Gastrocnemius medialis (tissue), 4 donors: Measurements from ENCODE around the gene CCNJ. TPM values are rescaled to one million over a fixed set of nuclear protein-coding genes. Genes with fewer than 3 reads are reported as not detected.

Experiments
- ATAC-seq, 2 donors: fragments of 150-250 bp; one replicate each; pipeline ENCODE4 v1.9.1; 2016
- DNase-seq, 2 donors: peaks; one replicate each; pipeline ENCODE4 v3.0.0-alpha.2; 2019
- H3K27ac ChIP-seq, 4 donors: fragments of 200-600 bp; sonication (generic); 1 replicate in 1 of 4; 2 replicates in 3 of 4; pipeline ENCODE4 v1.5.1; 2016 to 2018; ENCODE audit warnings: mild to moderate bottlenecking in 2 of 4, moderate library complexity in 1 of 4
- H3K27me3 ChIP-seq, 3 donors: fragments of 200-600 bp; sonication (generic) in 2 of 3; 1 replicate in 1 of 3; 2 replicates in 2 of 3; pipeline versions ENCODE4 v1.5.1 to v1.6.0; 2016 to 2019; ENCODE audit warnings: mild to moderate bottlenecking in 1 of 3, moderate library complexity in 1 of 3
- H3K36me3 ChIP-seq, 2 donors: fragments of 200-600 bp; sonication (generic) in 1 of 2; one replicate each; pipeline ENCODE4 v1.5.1; 2017 to 2018
- H3K4me1 ChIP-seq, 2 donors: fragments of 200-600 bp; sonication (generic) in 1 of 2; one replicate each; pipeline ENCODE4 v1.5.1; 2016 to 2017; ENCODE audit warnings: mild to moderate bottlenecking in 2 of 2
- H3K4me3 ChIP-seq, 4 donors: fragments of 200-600 bp; sonication (generic) in 3 of 4; 1 replicate in 1 of 4; 2 replicates in 3 of 4; pipeline ENCODE4 v1.5.1; 2016 to 2019; ENCODE audit warnings: mild to moderate bottlenecking in 2 of 4
- H3K9me3 ChIP-seq, 3 donors: fragments of 200-600 bp; sonication (generic) in 2 of 3; 1 replicate in 1 of 3; 2 replicates in 2 of 3; pipeline ENCODE4 v1.5.1; 2016 to 2019
- CTCF ChIP-seq, 5 experiments: fragments of 450-650 bp in 3 of 5; fragments of 200-600 bp in 2 of 5; sonication (generic) in 2 of 5; IDR thresholded peaks in 4 of 5; conservative IDR thresholded peaks in 1 of 5; 1 replicate in 4 of 5; 2 replicates in 1 of 5; pipeline ENCODE4 v1.5.1; 2016 to 2019; ENCODE audit warnings: antibody characterized with exemption in 5 of 5, mild to moderate bottlenecking in 3 of 5, moderate library complexity in 3 of 5
- POLR2A ChIP-seq, 2 donors: fragments of 450-650 bp; IDR thresholded peaks; one replicate each; pipeline ENCODE4 v1.6.1; 2017; ENCODE audit warnings: antibody characterized with exemption in 2 of 2, mild to moderate bottlenecking in 2 of 2, moderate library complexity in 2 of 2
- in situ Hi-C, 4 donors: fragments of 200-750 bp; cut with MboI; loops; one replicate each; pipeline versions ENCODE4 v1.15.0 to v1.8.0; 2017; ENCODE audit warnings: low sequenced_read_pairs in 4 of 4
- intact Hi-C: fragments of 100-400 bp; cut with DNase I; formaldehyde crosslinking; loops from one replicate; pipeline ENCODE4 v1.15.1; 2023; ENCODE audit warnings: low total_unique reads
- total RNA-seq, 4 donors: library from RNA; depleted of rRNA; stranded (reverse); fragments of >200 nt; gene quantifications; one replicate each; pipeline versions ENCODE4 v1.1.0 to v1.2.3, GENCODE V29; 2016

The CCNJ gene
- total RNA-seq, 4 donors from 2014 or later = 2.0 to 4.6 (median 3.2) TPM

DNA sequence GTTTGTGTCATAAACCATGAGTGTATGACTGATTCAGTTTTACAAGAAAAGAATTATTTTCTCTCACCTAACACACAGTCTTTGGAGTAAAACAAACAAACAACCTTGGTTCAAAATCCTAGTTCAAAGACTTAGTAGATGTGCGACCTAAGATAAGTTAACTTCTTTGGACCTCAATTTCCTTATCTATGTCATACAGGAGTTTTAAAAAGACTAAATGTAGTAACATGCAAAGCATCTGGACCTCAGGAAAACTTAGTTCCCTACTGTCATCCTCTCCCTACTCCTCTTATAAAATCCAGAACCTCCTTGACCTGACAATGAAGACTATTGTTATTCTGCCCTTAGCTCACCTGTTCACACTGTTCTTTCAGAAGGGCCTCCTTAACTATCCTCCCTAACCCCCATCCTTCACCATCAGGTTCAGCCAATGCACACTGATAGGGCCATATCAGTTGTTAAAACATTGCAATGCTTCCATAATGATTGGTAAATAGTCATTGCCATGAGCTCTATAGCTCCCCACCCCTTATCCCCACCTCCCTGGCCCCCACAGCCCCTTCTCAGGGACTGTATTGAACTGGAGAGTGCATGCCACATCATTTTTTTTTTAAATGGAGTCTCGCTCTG lies 28.8 kb upstream of the CCNJ start:
- no peaks in the 10 kb centered on the region for H3K9me3 ChIP-seq
- no peak overlapping the region for H3K4me3 ChIP-seq
- TF ChIP-seq CTCF (IDR thresholded peaks at IDR 0.05 in 4 of 5, conservative IDR thresholded peaks at IDR 0.05 in 1 of 5) (no peak), POLR2A (IDR thresholded peaks at IDR 0.05) (no peak)
- no peak for ATAC-seq
- no peaks in the 10 kb centered on the region for H3K27me3 ChIP-seq
- H3K27ac ChIP-seq = no peak overlapping the region
- DNase-seq = no peak
- H3K4me1 ChIP-seq = no peaks in the 10 kb centered on the region
- no peaks in the 10 kb centered on the region for H3K36me3 ChIP-seq
- in situ Hi-C loops = loop anchor here in 1 of 4 donors (10.0 kb wide), 1 partner anchor 280 kb away; no protein-coding TSS in a partner anchor
- intact Hi-C loops = no loop called here

- H3K27ac ChIP-seq = no peak overlapping the region
- in situ Hi-C loops = loop anchor here in 1 of 4 donors (10.0 kb wide), 1 partner anchor 278 kb away; no protein-coding TSS in a partner anchor
These were observed 26.1 kb upstream of the CCNJ start for GRCh38 chr10:96017191-96017687.

DNA sequence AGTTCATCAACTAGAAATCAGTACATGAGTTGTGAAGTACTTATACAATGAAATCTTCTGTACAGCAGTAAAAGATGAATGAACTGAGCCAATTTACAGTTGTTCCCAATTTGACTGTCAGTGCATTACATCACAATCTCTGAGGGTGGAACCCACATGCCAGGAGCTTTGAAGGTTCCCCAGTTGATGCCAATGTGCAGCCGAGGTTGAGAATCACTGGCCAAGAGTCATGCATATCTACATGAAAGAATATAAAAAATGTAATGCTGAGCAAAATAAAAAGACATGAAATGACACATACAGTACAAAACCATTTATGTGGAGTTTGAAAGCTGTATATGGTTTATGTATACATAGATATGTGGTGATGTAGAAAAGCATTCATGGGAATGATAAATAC lies 22.1 kb upstream of the CCNJ start:
- H3K27me3 ChIP-seq = no peaks in the 10 kb centered on the region
- ATAC-seq (no peak), DNase-seq (no peak)
- TF ChIP-seq POLR2A (IDR thresholded peaks at IDR 0.05) = no peak
- TF ChIP-seq CTCF (IDR thresholded peaks at IDR 0.05 in 4 of 5, conservative IDR thresholded peaks at IDR 0.05 in 1 of 5) = no peak
- intact Hi-C loops = no loop called here
- H3K27ac ChIP-seq = no peak overlapping the region
- no peak overlapping the region for H3K4me3 ChIP-seq
- in situ Hi-C loops = no loop called here
- no peaks in the 10 kb centered on the region for H3K36me3 ChIP-seq
- H3K4me1 ChIP-seq = no peaks in the 10 kb centered on the region
- H3K9me3 ChIP-seq = no peaks in the 10 kb centered on the region

More at GRCh38 chr10:96017191-96017687, 26.1 kb upstream of the CCNJ start:
- TF ChIP-seq POLR2A (IDR thresholded peaks at IDR 0.05) (no peak), CTCF (IDR thresholded peaks at IDR 0.05 in 4 of 5, conservative IDR thresholded peaks at IDR 0.05 in 1 of 5) (peak; percentile 42 to 81 (median 60))
- Histone ChIP-seq H3K9me3 (no peaks in the 10 kb centered on the region), H3K4me1 (no peaks in the 10 kb centered on the region), H3K27me3 (no peaks in the 10 kb centered on the region), H3K4me3 (no peak overlapping the region), H3K36me3 (no peaks in the 10 kb centered on the region)
- ATAC-seq (peak; percentile 74 to 87), DNase-seq (no peak)
- intact Hi-C loops = loop anchor here (1.0 to 2.0 kb wide), 2 partner anchors 26 to 276 kb away; partner anchors contain the start of gene CCNJ

GRCh38 chr10:96022739-96023138 lies 20.6 kb upstream of the CCNJ start:
- in situ Hi-C loops = no loop called here

More at GRCh38 chr10:96022739-96023138, 20.6 kb upstream of the CCNJ start:
- Histone ChIP-seq H3K36me3 (no peaks in the 10 kb centered on the region), H3K27ac (no peak overlapping the region), H3K4me1 (no peaks in the 10 kb centered on the region), H3K4me3 (no peak overlapping the region), H3K27me3 (no peaks in the 10 kb centered on the region), H3K9me3 (no peaks in the 10 kb centered on the region)
- no peak for DNase-seq
- TF ChIP-seq CTCF (IDR thresholded peaks at IDR 0.05 in 4 of 5, conservative IDR thresholded peaks at IDR 0.05 in 1 of 5) (no peak), POLR2A (IDR thresholded peaks at IDR 0.05) (no peak)
- intact Hi-C loops = no loop called here
- ATAC-seq = no peak
